Kidney (tissue), 14 donors: Measurements from ENCODE around the gene MBNL1. TPM values are rescaled to one million over a fixed set of nuclear protein-coding genes. Genes with fewer than 3 reads are reported as not detected.

Experiments used
- DNase-seq, 5 donors: peaks; one replicate each; pipeline ENCODE4 v3.0.0-alpha.2; 2013 to 2020
- FAIRE-seq: peaks from 2 replicates; lab custom pipeline; 2012; peaks lifted over from hg19 to GRCh38; lab: Jason Lieb, UNC
- H3K27ac ChIP-seq, 2 donors: one replicate each; pipeline ENCODE4 v1.7.0; 2013; ENCODE audit warnings: low read depth in 2 of 2, low read length in 2 of 2, inconsistent platforms in 1 of 2
- H3K27me3 ChIP-seq: one replicate; pipeline ENCODE4 v1.7.1; 2013; ENCODE audit warnings: low read length, inconsistent platforms; ENCODE audit not compliant: control insufficient read depth, insufficient read depth
- H3K36me3 ChIP-seq, 3 donors: one replicate each; pipeline versions ENCODE4 v1.7.0 to v1.7.1; 2013; ENCODE audit warnings: low read length in 3 of 3, control low read depth in 1 of 3, inconsistent platforms in 1 of 3; ENCODE audit not compliant: insufficient read depth in 3 of 3, control insufficient read depth in 2 of 3
- H3K4me1 ChIP-seq, 3 donors: one replicate each; pipeline versions ENCODE4 v1.7.0 to v1.7.1; 2013; ENCODE audit warnings: low read length in 3 of 3, inconsistent platforms in 1 of 3, low read depth in 1 of 3; ENCODE audit not compliant: control insufficient read depth in 2 of 3, insufficient read depth in 2 of 3
- H3K4me3 ChIP-seq, 3 donors: one replicate each; pipeline versions ENCODE4 v1.7.0 to v1.8.1; 2013; ENCODE audit warnings: low read length in 3 of 3, control low read depth in 1 of 3, inconsistent platforms in 1 of 3
- H3K9ac ChIP-seq, 3 donors: one replicate each; pipeline versions ENCODE4 v1.7.0 to v1.7.1; 2013; ENCODE audit warnings: low read length in 3 of 3, control low read depth in 1 of 3, inconsistent platforms in 1 of 3
- H3K9me3 ChIP-seq, 3 donors: one replicate each; pipeline versions ENCODE4 v1.7.0 to v1.7.1; 2013; ENCODE audit warnings: low read length in 3 of 3, control low read depth in 1 of 3, inconsistent platforms in 1 of 3; ENCODE audit not compliant: control insufficient read depth in 2 of 3, insufficient read depth in 1 of 3
- CTCF ChIP-seq: IDR thresholded peaks from 3 replicates; pipeline ENCODE4 v1.5.1; 2012; ENCODE audit warnings: mild to moderate bottlenecking, moderate library complexity, borderline replicate concordance; ENCODE audit not compliant: insufficient read depth; ENCODE audit errors: extremely low read depth
- intact Hi-C: fragments of 100-400 bp; cut with DNase I; formaldehyde crosslinking; loops from one replicate; pipeline ENCODE4 v1.11.1; 2022
- polyA plus RNA-seq: library from polyadenylated mRNA; stranded (reverse); fragments of 350-450 nt; fragmentation: Illumina TruSeq; extraction: RNeasy Lipid Tissue Mini Kit (QIAGEN cat#74804); gene quantifications from one replicate; pipeline ENCODE4 v1.2.3, GENCODE V29; 2014; ENCODE audit warnings: low read depth, low replicate concordance; ENCODE audit not compliant: insufficient read depth
- total RNA-seq: library from RNA; stranded (reverse); fragmentation: NEBNext Ultra II Directional; extraction: Animal tissue kit (Norgen Biotek cat#: 25700); gene quantifications from one replicate; pipeline ENCODE4 v1.2.1, GENCODE V29; 2021
- donor health status: control.
- donor health status: control.
- donor health status: control.
- donor health status: control.
- donor health status: control.
- donor health status: DM: yes; HTN: yes; CAD: no.
- donor health status: Normal renal cell carcinoma (clear cell type).

Gene MBNL1
- total and polyA plus RNA-seq, 2 donors from 2014 or later: 22.0 to 167 TPM

- no peak overlapping the region for H3K27ac ChIP-seq
- no peak for DNase-seq
- peak; percentile 22 for TF ChIP-seq CTCF
- no peaks in the 10 kb centered on the region for H3K36me3 ChIP-seq
- intact Hi-C loops: no loop called here
- H3K9ac ChIP-seq: no peak overlapping the region
- H3K9me3 ChIP-seq: no peaks in the 10 kb centered on the region
- no peak for FAIRE-seq
- H3K4me1 ChIP-seq: no peaks in the 10 kb centered on the region
- H3K4me3 ChIP-seq: no peak overlapping the region
- H3K27me3 ChIP-seq: no peaks in the 10 kb centered on the region
Measured at GRCh38 chr3:152229692-152230091, 39.0 kb upstream of the MBNL1 start.

- H3K4me3 ChIP-seq: no peak overlapping the region
- FAIRE-seq: no peak
- no peaks in the 10 kb centered on the region for H3K9me3 ChIP-seq
- no peaks in the 10 kb centered on the region for H3K27me3 ChIP-seq
- H3K36me3 ChIP-seq: no peaks in the 10 kb centered on the region
- intact Hi-C loops: no loop called here
- no peak for DNase-seq
- no peak for TF ChIP-seq CTCF
- no peak overlapping the region for H3K27ac ChIP-seq
- no peaks in the 10 kb centered on the region for H3K4me1 ChIP-seq
- H3K9ac ChIP-seq: no peak overlapping the region
Measured at GRCh38 chr3:152230370-152230769, 38.4 kb upstream of the MBNL1 start.

- no peak for TF ChIP-seq CTCF
- Histone ChIP-seq H3K9me3 (no peaks in the 10 kb centered on the region), H3K27me3 (no peaks in the 10 kb centered on the region), H3K9ac (no peak overlapping the region), H3K36me3 (no peaks in the 10 kb centered on the region), H3K27ac (no peak overlapping the region), H3K4me3 (no peak overlapping the region), H3K4me1 (no peaks in the 10 kb centered on the region)
- FAIRE-seq (no peak), DNase-seq (no peak)
- intact Hi-C loops: no loop called here
Measured at GRCh38 chr3:152232001-152232400, 36.7 kb upstream of the MBNL1 start.

GRCh38 chr3:152232679-152233078 is 36.0 kb upstream of the MBNL1 start:
- H3K4me1 ChIP-seq: no peaks in the 10 kb centered on the region
- TF ChIP-seq CTCF: no peak
- H3K9me3 ChIP-seq: no peaks in the 10 kb centered on the region
- H3K27me3 ChIP-seq: no peaks in the 10 kb centered on the region
- no peak overlapping the region for H3K27ac ChIP-seq
- H3K4me3 ChIP-seq: no peak overlapping the region
- FAIRE-seq: no peak
- H3K36me3 ChIP-seq: no peaks in the 10 kb centered on the region
- intact Hi-C loops: no loop called here
- no peak for DNase-seq
- no peak overlapping the region for H3K9ac ChIP-seq
